Stimulated activated CD4-positive, alpha-beta T cell treated with anti-CD3 and anti-CD28 coated beads, Interleukin-15, amount 100 ng/mL, for 48 hours (primary cell): Measurements from ENCODE around the gene EMX1.

ENCODE experiments used
- DNase-seq, 2 donors: peaks; one replicate each; pipeline ENCODE4 v3.0.0-alpha.2; 2020; ENCODE audit warnings: low read depth in 2 of 2

Gene EMX1

GRCh38 chr2:72958542-72959385 is 41.4 kb downstream of the EMX1 start:
- no peak for DNase-seq

GRCh38 chr2:72959554-72959953 is 42.2 kb downstream of the EMX1 start:
- DNase-seq: no peak

- no peak for DNase-seq
These were observed 43.0 kb downstream of the EMX1 start for GRCh38 chr2:72959995-72960981.

- DNase-seq: no peak
These were observed 43.9 kb downstream of the EMX1 start for GRCh38 chr2:72961036-72961720.

- DNase-seq: no peak
These were observed 44.6 kb downstream of the EMX1 start for GRCh38 chr2:72961853-72962468.

- no peak for DNase-seq
These were observed 45.6 kb downstream of the EMX1 start for GRCh38 chr2:72962911-72963310.

- DNase-seq: no peak
These were observed 46.3 kb downstream of the EMX1 start for GRCh38 chr2:72963423-72964145.

GRCh38 chr2:72964146-72964525 is 46.8 kb downstream of the EMX1 start:
- DNase-seq: no peak

GRCh38 chr2:72965016-72965415 is 47.7 kb downstream of the EMX1 start:
- DNase-seq: no peak

GRCh38 chr2:72965770-72966450 is 48.6 kb downstream of the EMX1 start:
- DNase-seq: no peak

GRCh38 chr2:72968286-72968685 is 51.0 kb downstream of the EMX1 start:
- DNase-seq: no peak

- DNase-seq: no peak
These were observed 52.4 kb downstream of the EMX1 start for GRCh38 chr2:72969706-72970105.

- DNase-seq: no peak
These were observed 53.7 kb downstream of the EMX1 start for GRCh38 chr2:72971036-72971435.

- no peak for DNase-seq
These were observed 55.2 kb downstream of the EMX1 start for GRCh38 chr2:72972352-72973136.

- DNase-seq: no peak
These were observed 55.8 kb downstream of the EMX1 start for GRCh38 chr2:72973137-72973535.

GRCh38 chr2:72973566-72974435 is 56.5 kb downstream of the EMX1 start:
- peak; percentile 4 to 15 for DNase-seq

GRCh38 chr2:72974436-72974754 is 57.1 kb downstream of the EMX1 start:
- DNase-seq: no peak

GRCh38 chr2:72975017-72975416 is 57.7 kb downstream of the EMX1 start:
- no peak for DNase-seq

GRCh38 chr2:72979896-72980295 is 62.6 kb downstream of the EMX1 start:
- DNase-seq: no peak
